Stimulated activated CD4-positive, alpha-beta T cell treated with anti-CD3 and anti-CD28 coated beads, TNF-alpha, amount 100 ng/mL, for 24 hours (primary cell): ENCODE results near the gene CCSAP.
"Not testable (repeated sequence)": the region's sequence is repeated elsewhere in the genome, so short reads cannot be mapped to it uniquely, and the experiment has no call there.

Experiments used
- DNase-seq, 3 experiments: peaks; one replicate each; pipeline ENCODE4 v3.0.0-alpha.2; 2020; ENCODE audit warnings: low read depth in 3 of 3

Gene CCSAP

GRCh38 chr1:229342656-229343569, at the start of gene CCSAP:
TSS of gene CCSAP (minus strand) at chr1:229343047. CDS start at chr1:229342465, 582 bp downstream.
- peak in 2 of 3 experiments; percentile 21 to 48 for DNase-seq

GRCh38 chr1:229390130-229390529, 47.3 kb upstream of the CCSAP start:
- DNase-seq: no peak

- no peak for DNase-seq
These were observed 46.2 kb upstream of the CCSAP start for GRCh38 chr1:229388897-229389580.

- no peak for DNase-seq
These were observed 43.1 kb upstream of the CCSAP start for GRCh38 chr1:229385853-229386456.

- no peak for DNase-seq
These were observed 42.0 kb upstream of the CCSAP start for GRCh38 chr1:229384822-229385221.

- no peak for DNase-seq
These were observed 41.1 kb upstream of the CCSAP start for GRCh38 chr1:229383961-229384360.

GRCh38 chr1:229383188-229383587, 40.3 kb upstream of the CCSAP start:
- no peak for DNase-seq

GRCh38 chr1:229381234-229381633, 38.4 kb upstream of the CCSAP start:
- no peak for DNase-seq

- no peak for DNase-seq
These were observed 37.8 kb upstream of the CCSAP start for GRCh38 chr1:229380536-229381160.

- no peak for DNase-seq
These were observed 37.0 kb upstream of the CCSAP start for GRCh38 chr1:229379846-229380245.

GRCh38 chr1:229378586-229379367, 35.9 kb upstream of the CCSAP start:
- DNase-seq: no peak

GRCh38 chr1:229378035-229378434, 35.2 kb upstream of the CCSAP start:
- not testable (repeated sequence) for DNase-seq

- no peak for DNase-seq
These were observed 34.6 kb upstream of the CCSAP start for GRCh38 chr1:229377429-229377828.

GRCh38 chr1:229376521-229376920, 33.7 kb upstream of the CCSAP start:
- no peak for DNase-seq

GRCh38 chr1:229374485-229374884, 31.6 kb upstream of the CCSAP start:
- DNase-seq: no peak

GRCh38 chr1:229373395-229373794, 30.5 kb upstream of the CCSAP start:
- DNase-seq: no peak

GRCh38 chr1:229372251-229372650, 29.4 kb upstream of the CCSAP start:
- no peak for DNase-seq

GRCh38 chr1:229371624-229372023, 28.8 kb upstream of the CCSAP start:
- no peak for DNase-seq

GRCh38 chr1:229370601-229371021, 27.8 kb upstream of the CCSAP start:
- no peak for DNase-seq

GRCh38 chr1:229368347-229368746, 25.5 kb upstream of the CCSAP start:
- DNase-seq: no peak

- DNase-seq: no peak
These were observed 22.7 kb upstream of the CCSAP start for GRCh38 chr1:229365569-229365968.
